Activated naive CD4-positive, alpha-beta T cell treated with anti-CD3 and anti-CD28 coated beads, Interleukin-2, amount 50 U/mL, for 72 hours (primary cell): ENCODE data around the gene KLHL29. TPM values are rescaled to one million over a fixed set of nuclear protein-coding genes. Genes with fewer than 3 reads are reported as not detected.

Experiments
- ATAC-seq, 2 donors: fragments of 150-1000 bp; cut with Tn5 transposase; 2 replicates each; pipeline ENCODE4 v1.10.0; 2021; ENCODE audit warnings: mild to moderate bottlenecking in 2 of 2, moderate library complexity in 2 of 2
- DNase-seq, 2 donors: peaks; one replicate each; pipeline ENCODE4 v3.0.0; 2021 to 2022; ENCODE audit warnings: low spot score in 2 of 2
- H3K27ac Mint-ChIP-seq, 2 donors: one replicate each; pipeline ENCODE4 v1.8.0; 2022; ENCODE audit warnings: mild to moderate bottlenecking in 2 of 2, mixed read lengths in 2 of 2
- H3K36me3 Mint-ChIP-seq, 2 donors: one replicate each; pipeline ENCODE4 v1.8.0; 2022; ENCODE audit warnings: mixed read lengths in 2 of 2
- H3K9me3 Mint-ChIP-seq, 2 donors: one replicate each; pipeline ENCODE4 v1.8.0; 2022; ENCODE audit warnings: mixed read lengths in 2 of 2
- total RNA-seq, 2 donors: library from RNA; stranded (reverse); gene quantifications; one replicate each; pipeline ENCODE4 v1.2.3, GENCODE V29; 2022

Gene KLHL29
- total RNA-seq, 2 donors from 2014 or later: 1.2 to 4.7 TPM

- no peak for ATAC-seq
- DNase-seq: no peak
- Mint-ChIP-seq H3K9me3 (no peaks in the 10 kb centered on the region), H3K36me3 (no peaks in the 10 kb centered on the region), H3K27ac (no peak overlapping the region)
Measured at GRCh38 chr2:23659328-23659727, 274.3 kb downstream of the KLHL29 start.

DNA sequence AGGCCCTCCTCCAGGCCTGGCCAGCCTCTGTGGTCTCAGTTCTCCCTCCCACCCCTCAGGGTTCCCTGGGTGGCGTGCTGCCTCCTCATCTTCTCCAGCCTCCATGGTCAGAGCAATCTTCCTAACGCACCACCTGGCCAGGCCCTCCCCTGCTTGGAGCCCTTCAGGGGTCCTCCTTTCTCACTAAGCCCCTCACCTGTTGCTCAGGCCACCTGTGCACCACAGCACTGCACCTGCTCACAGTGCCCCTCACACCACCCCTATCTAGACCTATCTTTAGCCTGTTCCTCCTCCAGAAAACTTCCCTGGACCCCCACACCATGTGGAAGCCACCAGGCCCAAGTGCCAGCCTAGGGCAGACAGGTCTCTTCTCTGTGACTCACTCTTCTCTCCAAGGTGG lies 274.8 kb downstream of the KLHL29 start:
- DNase-seq (no peak), ATAC-seq (no peak)
- Mint-ChIP-seq H3K9me3 (no peaks in the 10 kb centered on the region), H3K27ac (no peak overlapping the region), H3K36me3 (no peaks in the 10 kb centered on the region)

GRCh38 chr2:23660237-23660636 lies 275.3 kb downstream of the KLHL29 start:
- ATAC-seq: no peak
- no peak overlapping the region for H3K27ac Mint-ChIP-seq
- no peaks in the 10 kb centered on the region for H3K9me3 Mint-ChIP-seq
- no peak for DNase-seq
- H3K36me3 Mint-ChIP-seq: no peaks in the 10 kb centered on the region

DNA sequence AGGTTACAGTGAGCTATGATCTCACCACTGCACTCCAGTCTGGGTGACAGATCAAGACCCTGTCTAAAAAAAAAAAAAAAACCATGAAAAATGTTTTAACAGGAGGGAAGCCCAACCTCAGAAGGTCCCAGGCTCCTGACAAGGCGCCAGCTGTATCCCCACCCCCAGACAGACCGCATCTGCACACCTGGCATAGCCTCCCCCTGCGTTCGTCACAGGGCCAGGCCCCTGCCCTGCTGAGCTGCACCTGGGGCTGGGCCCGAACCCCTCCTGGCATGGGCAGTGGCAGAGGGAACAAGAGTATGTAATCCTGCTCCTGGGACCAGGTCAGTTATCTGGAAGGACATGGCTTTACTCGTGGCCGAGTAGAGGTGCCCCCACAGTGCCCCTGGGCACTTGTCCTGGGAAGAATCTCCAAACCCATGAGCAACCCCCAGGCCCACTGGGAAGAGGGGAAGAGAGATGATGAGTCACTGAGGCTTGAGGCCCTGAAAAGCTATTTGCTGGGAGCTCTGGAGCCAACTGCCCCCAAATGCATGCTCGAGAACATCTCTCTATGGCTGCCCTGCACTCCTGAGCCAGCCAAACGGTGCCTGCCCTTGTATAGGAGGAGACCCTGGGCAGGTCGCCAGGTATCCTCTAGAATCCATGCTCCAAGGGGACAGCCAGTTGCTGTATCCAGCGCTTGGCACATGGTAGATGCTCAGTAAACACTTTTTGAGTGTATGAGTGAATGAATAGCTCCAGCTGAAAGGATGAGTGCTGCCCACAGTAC lies 276.5 kb downstream of the KLHL29 start:
- Mint-ChIP-seq H3K36me3 (no peaks in the 10 kb centered on the region), H3K27ac (no peak overlapping the region)
- ATAC-seq: no peak

DNA sequence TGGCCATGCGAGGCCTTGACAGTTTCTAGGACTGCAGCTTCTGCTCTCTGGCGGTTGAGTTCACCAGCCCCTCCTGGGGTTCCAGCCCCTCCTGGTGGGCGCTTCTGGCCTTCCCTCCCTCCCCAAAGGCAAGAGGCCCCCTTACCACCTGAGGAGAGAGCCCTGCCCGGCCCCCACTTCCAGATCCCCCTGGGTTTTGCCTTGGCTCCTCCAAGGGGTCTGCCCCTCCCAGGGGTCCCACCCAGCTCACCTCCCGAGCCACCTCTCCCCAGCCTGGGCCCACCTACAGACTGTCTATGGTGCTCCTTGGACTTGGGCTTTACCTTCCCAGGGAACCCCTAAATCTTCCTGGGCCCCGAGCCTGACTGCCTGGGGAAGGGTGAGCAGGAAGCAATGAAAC lies 277.5 kb downstream of the KLHL29 start:
- no peaks in the 10 kb centered on the region for H3K36me3 Mint-ChIP-seq
- no peak overlapping the region for H3K27ac Mint-ChIP-seq
- no peak for ATAC-seq
- no peak for DNase-seq
- H3K9me3 Mint-ChIP-seq: no peaks in the 10 kb centered on the region

More for the DNA sequence above, 276.5 kb downstream of the KLHL29 start:
- H3K9me3 Mint-ChIP-seq: no peaks in the 10 kb centered on the region
- DNase-seq: no peak

DNA sequence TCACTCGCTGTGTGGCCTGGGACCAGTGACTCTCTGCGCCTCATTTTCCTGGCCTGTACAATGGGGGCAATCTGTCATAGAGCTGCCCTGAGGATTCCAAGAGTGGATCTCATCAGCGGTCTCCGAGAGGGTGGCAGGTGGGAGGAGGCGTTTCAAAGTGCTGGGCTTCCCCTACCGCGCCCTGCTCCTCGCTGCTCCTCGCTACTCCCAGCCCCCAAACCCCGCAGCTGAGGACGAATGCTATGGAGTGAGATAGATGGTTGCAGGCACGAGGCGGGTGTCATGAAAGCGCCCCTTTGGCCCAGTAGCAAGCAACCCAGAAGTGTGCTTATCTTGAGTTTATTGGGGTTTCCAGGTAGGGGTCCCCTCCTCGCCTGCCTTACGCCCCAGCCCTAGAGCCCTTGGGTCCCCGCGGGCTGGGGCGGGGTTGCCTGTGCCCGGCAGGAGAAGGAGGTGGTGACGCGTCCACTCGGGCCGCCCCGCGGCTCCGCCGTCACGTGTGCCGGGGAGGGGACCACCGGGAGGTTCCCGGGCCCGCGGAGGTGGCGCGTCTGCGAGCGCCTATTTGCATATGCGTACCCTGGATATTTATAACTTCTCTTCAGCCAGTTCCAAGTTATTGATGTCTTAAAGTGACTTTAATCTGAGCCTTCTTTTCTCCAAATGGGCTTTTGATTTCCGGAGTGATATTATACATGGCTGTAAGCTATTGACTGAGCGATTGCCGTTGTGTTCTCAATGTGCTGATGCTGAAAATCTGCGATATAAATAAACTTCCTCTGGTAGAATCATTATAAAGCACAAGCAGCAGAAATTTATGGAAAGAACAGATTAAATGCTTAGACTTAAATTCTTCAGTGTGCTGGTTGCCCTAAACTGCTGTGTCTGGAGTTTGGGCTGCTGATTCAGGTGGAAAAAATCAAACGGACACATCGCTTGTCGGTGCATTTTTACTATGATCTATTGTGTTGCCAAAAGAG lies 278.3 kb downstream of the KLHL29 start:
- H3K36me3 Mint-ChIP-seq: no peaks in the 10 kb centered on the region
- no peaks in the 10 kb centered on the region for H3K9me3 Mint-ChIP-seq
- no peak overlapping the region for H3K27ac Mint-ChIP-seq
- ATAC-seq: no peak
- DNase-seq: no peak

- ATAC-seq: no peak
- Mint-ChIP-seq H3K9me3 (no peaks in the 10 kb centered on the region), H3K27ac (no peak overlapping the region), H3K36me3 (no peaks in the 10 kb centered on the region)
- no peak for DNase-seq
Measured at GRCh38 chr2:23664066-23664788, 279.2 kb downstream of the KLHL29 start.

- no peak for ATAC-seq
- H3K27ac Mint-ChIP-seq: no peak overlapping the region
- H3K9me3 Mint-ChIP-seq: no peaks in the 10 kb centered on the region
- no peaks in the 10 kb centered on the region for H3K36me3 Mint-ChIP-seq
- no peak for DNase-seq
Measured at GRCh38 chr2:23666241-23666979, 281.4 kb downstream of the KLHL29 start.

DNA sequence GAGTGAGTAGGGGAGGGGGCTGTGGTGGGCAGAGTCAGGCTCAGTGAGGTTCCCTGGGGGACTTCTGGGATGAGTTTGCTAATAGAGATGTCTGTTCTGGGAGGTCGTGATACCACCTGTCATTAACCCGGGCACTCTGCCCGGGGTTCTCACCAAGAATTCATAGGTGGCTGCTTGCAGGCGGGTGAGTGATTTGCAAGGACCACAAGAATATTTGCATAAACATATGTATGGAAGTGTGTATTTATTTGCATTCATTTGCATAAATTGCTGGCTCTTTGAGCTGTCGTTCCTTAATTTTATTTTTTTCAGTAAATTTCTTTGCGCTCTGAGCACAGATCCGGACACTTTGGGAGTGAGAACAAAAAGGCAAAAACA lies 282.0 kb downstream of the KLHL29 start:
- no peak for ATAC-seq
- no peak for DNase-seq
- no peaks in the 10 kb centered on the region for H3K9me3 Mint-ChIP-seq
- no peaks in the 10 kb centered on the region for H3K36me3 Mint-ChIP-seq
- H3K27ac Mint-ChIP-seq: no peak overlapping the region

DNA sequence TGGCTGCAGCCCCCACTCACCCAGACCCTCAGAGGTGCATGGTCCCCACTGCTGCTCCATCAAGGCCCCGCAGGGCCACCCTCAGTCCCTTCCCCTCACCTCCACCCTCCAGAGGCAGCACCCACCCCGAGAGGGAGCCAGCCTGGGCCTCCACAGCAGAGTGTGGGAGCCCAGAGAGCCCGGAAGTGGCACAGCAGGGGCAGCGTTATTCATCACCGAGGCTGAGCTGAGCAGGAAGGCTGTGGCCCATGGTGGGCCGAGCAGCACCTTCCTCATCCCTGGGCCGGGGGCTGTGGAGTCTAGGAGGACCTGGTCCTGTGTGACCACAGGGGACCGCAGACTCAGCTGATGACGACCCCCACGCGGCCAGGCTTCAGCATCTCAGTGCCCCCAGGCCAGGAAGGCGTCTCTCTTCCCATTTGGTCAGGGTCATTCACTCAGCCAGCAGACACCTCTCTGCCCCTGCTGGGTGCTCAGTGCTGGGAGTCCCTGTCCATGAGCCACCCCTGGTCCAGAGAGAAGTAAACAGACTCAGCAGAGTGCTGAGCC lies 283.9 kb downstream of the KLHL29 start:
- ATAC-seq: no peak
- Mint-ChIP-seq H3K36me3 (no peaks in the 10 kb centered on the region), H3K27ac (no peak overlapping the region), H3K9me3 (no peaks in the 10 kb centered on the region)
- DNase-seq: no peak

GRCh38 chr2:23669413-23670244 lies 284.6 kb downstream of the KLHL29 start:
- no peaks in the 10 kb centered on the region for H3K9me3 Mint-ChIP-seq
- DNase-seq (no peak), ATAC-seq (no peak)
- H3K27ac Mint-ChIP-seq: no peak overlapping the region
- no peaks in the 10 kb centered on the region for H3K36me3 Mint-ChIP-seq

- DNase-seq (no peak), ATAC-seq (no peak)
- Mint-ChIP-seq H3K27ac (no peak overlapping the region), H3K9me3 (peaks cover 0 to 5% of the 10 kb centered on the region in 2 donors), H3K36me3 (peaks cover 0 to 5% of the 10 kb centered on the region in 2 donors)
Measured at GRCh38 chr2:23670245-23670592, 285.2 kb downstream of the KLHL29 start.

- ATAC-seq: no peak
- Mint-ChIP-seq H3K9me3 (peaks cover 0 to 10% of the 10 kb centered on the region in 2 donors), H3K27ac (no peak overlapping the region), H3K36me3 (peaks cover under 1 to 6% of the 10 kb centered on the region in 2 donors)
- no peak for DNase-seq
Measured at GRCh38 chr2:23673082-23673481, 288.1 kb downstream of the KLHL29 start.

DNA sequence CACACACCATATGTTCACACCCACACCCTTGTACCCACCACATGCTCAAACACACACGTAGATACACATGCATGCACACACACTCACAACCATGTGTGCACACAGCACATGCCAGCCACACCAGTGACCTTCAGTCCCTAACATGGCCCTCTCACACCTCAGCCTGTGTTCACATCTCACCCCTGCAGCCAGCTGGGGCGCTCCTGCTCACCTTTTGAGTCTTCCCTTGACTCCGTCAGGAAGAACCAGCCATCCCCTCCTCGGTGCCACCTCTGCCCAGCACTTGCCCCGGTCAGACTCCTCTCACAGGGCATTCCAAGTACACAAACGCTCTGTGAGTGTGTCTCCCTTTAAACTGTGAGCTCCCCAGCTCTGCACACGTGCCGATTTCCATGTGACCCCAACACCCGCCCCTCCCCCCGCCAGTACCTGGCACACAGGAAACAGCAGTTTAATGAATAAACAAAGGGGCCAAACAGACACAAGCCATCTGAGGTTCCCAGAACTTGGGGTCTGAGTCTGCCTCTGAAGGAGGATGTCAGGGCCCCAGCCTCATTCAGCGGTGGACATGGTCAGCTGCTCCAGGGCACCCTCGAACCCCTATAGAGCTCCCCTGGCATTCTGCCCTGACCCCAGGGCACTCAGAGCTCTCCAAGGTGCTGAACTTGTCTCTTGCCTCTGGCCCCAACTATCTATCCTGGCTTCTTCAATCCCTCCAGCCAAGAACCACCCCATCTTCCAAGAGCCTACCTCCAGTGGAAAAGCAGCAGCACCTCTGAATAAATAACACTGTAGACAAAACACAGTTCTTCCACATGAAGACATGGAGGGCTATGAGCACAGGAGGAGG lies 289.1 kb downstream of the KLHL29 start:
- ATAC-seq: no peak

GRCh38 chr2:23675506-23675905 lies 290.5 kb downstream of the KLHL29 start:
- peaks cover 0 to 13% of the 10 kb centered on the region in 2 donors for H3K9me3 Mint-ChIP-seq
- no peak overlapping the region for H3K27ac Mint-ChIP-seq
- DNase-seq: no peak
- ATAC-seq: no peak
- H3K36me3 Mint-ChIP-seq: peaks cover 5 to 6% of the 10 kb centered on the region in 2 donors

More for the DNA sequence above, 289.1 kb downstream of the KLHL29 start:
- DNase-seq: no peak
- Mint-ChIP-seq H3K27ac (no peak overlapping the region), H3K9me3 (peaks cover 0 to 13% of the 10 kb centered on the region in 2 donors), H3K36me3 (peaks cover 5 to 6% of the 10 kb centered on the region in 2 donors)
